DMS 273 treated with DMSO at 0.1 percent for 48 hours (cell line): ENCODE results near the gene PRKCA.
"Not testable (repeated sequence)": the region's sequence is repeated elsewhere in the genome, so short reads cannot be mapped to it uniquely, and the experiment has no call there.

ENCODE experiments used
- DNase-seq: peaks from one replicate; lab custom pipeline; 2025; lab: John Stamatoyannopoulos, UW

PRKCA gene

GRCh38 chr17:66715076-66715675, 412.8 kb downstream of the PRKCA start:
- no peak for DNase-seq

DNA sequence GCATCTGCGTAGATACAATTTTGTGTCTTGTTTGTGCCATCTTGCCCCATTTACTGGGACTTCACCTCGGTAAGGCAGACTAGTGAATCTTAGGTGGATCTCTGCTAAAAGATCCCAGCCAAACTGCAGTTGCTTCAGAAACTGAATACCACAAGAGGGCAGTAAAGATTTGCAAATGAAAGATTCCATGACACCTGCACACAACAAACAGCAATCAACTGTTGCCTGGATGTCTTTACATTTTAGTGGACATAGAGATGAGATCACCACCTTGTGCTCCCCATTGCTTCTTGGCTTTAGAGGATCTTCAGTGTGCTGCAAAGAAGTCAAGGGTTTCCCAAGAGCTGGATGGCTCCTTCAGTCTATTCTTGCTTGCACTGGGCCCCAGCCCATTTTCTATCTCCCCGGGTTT, 413.3 kb downstream of the PRKCA start:
- peak; percentile 45 for DNase-seq

GRCh38 chr17:66716236-66717026, 414.0 kb downstream of the PRKCA start:
- DNase-seq: no peak

- DNase-seq: no peak
These were observed 415.2 kb downstream of the PRKCA start for GRCh38 chr17:66717641-66718058.

GRCh38 chr17:66720027-66720426, 417.6 kb downstream of the PRKCA start:
- DNase-seq: no peak

DNA sequence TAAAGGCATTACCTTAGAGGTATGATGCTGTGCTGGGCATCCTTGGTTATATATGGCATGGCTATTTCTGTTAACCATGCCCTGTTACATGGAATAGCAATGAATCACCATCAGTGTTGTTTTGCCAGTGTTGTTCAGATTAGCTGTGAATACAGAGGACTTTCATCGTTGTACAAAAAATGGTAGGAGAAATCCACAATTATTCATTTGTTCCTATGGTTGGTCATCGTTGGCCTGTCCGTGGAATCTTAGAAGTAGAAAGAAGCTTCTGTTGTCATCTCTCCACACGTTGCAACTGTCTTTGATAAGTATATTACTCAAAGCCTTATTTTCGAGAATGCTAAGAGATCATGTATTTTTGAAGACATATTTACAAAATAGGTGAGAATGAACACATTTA, 418.2 kb downstream of the PRKCA start:
- DNase-seq: no peak

- DNase-seq: no peak
These were observed 419.9 kb downstream of the PRKCA start for GRCh38 chr17:66722341-66722740.

- no peak for DNase-seq
These were observed 422.3 kb downstream of the PRKCA start for GRCh38 chr17:66724581-66725341.

DNA sequence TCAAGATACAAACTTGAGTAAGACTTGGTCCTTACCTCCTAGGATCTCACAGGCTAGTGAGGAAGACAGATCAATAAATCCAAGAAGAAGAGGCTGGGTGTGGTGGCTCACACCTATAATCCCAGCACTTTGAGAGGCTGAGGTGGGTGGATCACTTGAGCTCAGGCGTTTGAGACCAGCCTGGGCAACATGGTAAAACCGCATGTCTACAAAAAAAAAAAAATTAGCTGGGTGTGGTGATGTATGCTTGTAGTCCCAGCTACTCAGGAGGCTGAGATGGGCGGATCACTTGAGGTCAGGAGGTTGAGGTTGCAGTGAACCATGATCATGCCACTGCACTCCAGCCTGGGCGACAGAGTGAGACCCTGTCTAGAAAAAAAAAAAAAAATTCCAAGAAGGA, 423.0 kb downstream of the PRKCA start:
- not testable (repeated sequence) for DNase-seq

DNA sequence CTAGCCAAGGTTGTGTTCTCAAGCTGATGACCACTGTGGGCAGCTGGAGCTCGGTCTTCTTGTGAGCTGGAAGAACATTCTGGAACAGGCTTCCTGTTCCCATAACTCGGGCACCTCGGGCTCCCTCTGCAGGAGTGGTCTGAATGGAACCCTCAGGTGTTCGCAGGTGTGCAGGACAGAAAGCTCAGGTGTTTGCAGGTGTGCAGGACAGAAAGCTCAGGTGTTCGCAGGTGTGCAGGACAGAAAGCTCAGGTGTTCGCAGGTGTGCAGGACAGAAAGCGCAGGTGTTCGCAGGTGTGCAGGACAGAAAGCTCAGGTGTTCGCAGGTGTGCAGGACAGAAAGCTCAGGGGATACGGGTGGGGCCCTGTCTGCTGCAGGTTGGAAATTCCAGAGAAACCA, 423.5 kb downstream of the PRKCA start:
- no peak for DNase-seq

- no peak for DNase-seq
These were observed 424.0 kb downstream of the PRKCA start for GRCh38 chr17:66726371-66726770.

GRCh38 chr17:66726846-66727245, 424.4 kb downstream of the PRKCA start:
- no peak for DNase-seq

GRCh38 chr17:66727634-66728570, 425.5 kb downstream of the PRKCA start:
- peak; percentile 30 for DNase-seq

DNA sequence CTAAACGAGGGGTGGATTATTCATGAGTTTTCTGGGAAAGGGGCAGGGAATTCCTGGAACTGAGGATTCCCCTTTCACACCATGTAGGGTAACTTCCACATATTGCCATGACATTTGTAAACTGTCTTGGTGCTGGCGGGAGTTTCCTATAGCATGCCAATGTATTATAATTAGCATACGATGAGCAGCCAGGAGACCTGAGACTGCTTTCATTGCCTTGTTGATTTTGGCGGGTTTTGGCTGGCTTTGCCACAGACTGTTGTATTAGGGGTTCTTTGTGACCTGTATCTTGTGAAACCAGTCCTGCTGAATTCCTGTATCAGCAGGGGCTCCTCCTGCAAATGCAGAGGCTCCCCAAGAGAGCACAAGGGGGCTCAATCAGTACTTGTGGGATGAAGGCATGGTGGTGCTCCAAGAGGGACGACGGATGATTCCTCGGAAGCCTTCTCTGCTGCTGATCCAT, 428.1 kb downstream of the PRKCA start:
- DNase-seq: no peak

- no peak for DNase-seq
These were observed 431.3 kb downstream of the PRKCA start for GRCh38 chr17:66733759-66734158.

- DNase-seq: no peak
These were observed 432.0 kb downstream of the PRKCA start for GRCh38 chr17:66734186-66734943.

- DNase-seq: no peak
These were observed 435.1 kb downstream of the PRKCA start for GRCh38 chr17:66737524-66737923.

DNA sequence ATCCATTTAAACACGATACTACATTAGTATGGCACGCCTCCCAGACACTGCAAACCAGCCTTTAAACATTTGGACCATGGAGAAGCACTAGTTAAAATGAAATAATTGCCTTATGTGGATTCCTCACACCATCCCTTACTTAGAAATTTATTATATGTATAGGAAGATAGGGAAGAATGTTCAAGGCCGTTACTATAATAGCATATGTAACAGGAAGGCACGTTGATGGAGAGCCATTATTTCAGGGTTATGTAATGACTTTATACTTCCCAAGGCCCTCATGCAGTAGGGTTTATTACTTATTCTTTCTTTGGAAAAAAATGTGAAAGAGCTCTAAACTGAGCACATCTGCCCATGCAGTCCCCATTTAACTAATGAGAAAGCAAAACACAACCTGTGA, 435.9 kb downstream of the PRKCA start:
- DNase-seq: no peak

DNA sequence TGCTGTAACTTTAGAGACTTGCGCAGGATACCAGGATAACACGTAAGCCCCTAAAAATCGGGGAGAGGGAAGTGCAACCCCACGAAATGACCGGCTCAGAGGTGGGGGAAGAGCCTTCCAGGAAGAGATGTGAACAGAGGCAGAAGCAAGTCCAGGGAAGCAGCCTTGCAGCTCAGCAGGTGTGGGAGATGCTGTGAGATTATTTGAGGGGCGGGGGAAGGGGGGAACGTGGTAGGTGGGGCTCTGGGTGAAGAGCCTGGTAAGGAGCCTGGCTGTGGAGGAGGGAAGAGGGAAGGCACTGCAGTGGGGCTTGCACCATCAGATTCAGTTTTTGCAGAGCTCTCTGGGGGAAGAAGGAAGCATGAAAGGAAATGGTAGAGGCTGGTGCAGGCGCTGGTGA, 437.1 kb downstream of the PRKCA start:
- DNase-seq: no peak

- no peak for DNase-seq
These were observed 437.8 kb downstream of the PRKCA start for GRCh38 chr17:66740226-66740625.

DNA sequence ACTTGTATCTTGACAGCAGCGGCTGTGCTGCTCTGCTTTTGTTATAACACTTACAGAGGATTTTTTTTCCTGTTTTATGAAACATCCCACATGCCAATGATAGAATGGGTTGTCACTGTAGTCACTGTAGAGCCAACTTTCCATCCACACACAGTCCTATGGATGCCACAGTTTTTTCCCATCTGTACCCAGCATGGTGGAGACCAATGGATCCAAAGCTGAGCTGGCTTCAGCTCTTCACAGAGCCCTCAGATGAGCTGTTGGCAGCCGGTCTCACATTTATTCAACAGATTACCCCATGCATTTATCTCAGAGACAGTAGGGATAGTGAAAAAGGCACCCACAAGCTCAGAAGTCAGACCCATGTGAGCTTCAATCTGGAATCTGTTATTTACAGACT, 441.1 kb downstream of the PRKCA start:
- no peak for DNase-seq
